HG03060 (cell line): Measurements from ENCODE around the gene POLR3B.

Experiments used
- ATAC-seq: cut with Tn5 transposase; IDR thresholded peaks from one replicate; pipeline ENCODE4 v1.9.1; 2021; ENCODE audit warnings: low read depth, moderate number of reproducible peaks; ENCODE audit not compliant: unreplicated experiment

The POLR3B gene

DNA sequence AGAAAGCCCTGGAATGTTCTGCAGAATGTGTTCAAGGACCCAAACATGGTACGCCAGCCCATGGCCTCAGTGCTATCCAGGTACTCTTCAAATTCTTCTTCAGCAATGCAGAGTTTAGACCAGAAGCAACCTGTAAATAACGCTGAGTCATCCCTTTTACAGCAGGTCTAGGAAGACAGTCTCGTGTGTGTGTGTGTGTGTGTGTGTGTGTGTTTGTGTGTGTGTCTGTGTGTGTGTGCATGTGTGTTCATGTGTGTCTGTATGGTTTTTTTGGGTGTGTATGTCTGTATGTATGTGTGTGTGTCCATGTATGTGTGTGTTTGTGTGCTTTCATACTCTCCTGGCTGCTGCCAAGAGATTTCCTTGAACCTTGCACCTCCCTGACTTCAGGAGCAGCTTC, 165.2 kb downstream of the POLR3B start:
- no peak for ATAC-seq

DNA sequence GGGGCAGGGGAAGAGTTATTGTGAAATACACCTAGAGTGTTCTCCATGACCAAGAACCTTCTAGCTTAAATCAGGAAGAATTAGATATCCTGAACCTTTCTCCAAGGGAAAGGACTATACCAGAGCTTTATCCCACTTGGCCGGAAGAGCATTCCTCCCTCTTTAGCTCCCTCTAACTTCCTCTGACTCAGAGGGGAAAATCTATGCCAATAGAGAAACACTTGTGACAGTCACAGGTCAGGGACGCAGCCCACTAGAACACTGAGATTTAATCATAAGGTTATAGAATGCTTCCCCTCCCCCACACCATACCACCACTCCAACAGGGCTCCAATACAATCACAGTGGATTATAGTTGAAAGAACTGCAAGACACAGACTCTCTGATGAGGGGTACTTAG, 169.8 kb downstream of the POLR3B start:
- ATAC-seq: no peak

DNA sequence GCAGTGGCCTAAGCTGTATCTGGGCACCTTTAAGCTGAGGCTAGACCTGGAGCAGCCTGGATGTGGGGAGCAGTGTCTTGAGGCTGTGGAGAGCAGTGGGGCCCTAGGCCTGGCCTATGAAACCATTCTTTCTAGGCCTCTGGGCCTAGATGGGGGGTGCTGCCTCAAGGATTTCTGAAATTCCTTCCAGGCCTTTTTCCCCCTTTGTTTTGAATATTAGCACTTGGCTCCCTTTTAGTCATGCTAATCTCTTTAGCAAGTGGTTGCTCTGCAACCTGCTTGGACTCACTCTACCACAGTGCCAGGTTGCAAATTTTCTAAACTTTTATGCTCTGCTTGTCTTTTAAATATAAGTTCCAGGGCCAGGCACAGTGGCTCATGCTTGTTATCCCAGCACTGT, 183.7 kb downstream of the POLR3B start:
- ATAC-seq: no peak

DNA sequence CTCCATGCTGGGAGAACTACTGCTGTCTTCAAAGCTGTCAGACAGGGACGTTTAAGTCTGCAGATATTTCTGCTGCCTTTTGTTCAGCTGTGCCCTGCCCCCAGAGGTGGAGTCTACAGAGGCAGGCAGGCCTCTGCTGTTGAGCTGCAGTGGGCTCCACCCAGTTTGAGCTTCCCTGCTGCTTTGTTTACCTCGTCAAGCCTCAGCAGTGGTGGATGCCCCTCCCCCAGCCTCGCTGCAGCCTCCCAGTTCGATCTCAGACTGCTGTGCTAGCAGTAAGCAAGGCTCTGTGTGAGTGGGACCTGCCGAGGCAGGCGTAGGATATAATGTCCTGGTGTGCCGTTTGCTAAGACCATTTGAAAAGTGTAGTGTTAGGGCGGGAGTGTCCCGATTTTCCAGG, 193.9 kb downstream of the POLR3B start:
- no peak for ATAC-seq

DNA sequence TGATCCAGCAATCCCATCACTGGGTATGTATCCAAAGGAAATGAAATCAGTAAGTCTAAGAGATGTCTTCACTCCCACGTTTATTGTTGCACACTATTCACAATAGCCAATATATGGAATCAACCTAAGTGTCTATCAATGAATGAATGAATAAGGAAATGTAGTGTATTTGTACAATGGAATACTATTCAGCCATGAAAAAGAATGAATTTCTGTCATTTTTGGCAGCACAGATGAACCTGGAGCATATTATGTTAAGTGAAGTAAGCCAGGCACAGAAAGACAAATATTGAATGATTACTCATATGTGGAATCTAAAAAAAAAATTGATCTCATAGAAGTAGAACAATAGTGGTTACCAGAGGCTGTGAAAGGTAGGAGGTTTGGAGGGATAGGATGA, 194.7 kb downstream of the POLR3B start:
- ATAC-seq: no peak
